WTC11 (cell line): ENCODE measurements around the gene PPP1CB. TPM values are rescaled to one million over a fixed set of nuclear protein-coding genes. Genes with fewer than 3 reads are reported as not detected.
A peak's percentile ranks its signal among the peaks of the same experiment; 100 is the strongest.
"Not testable (repeated sequence)": the region's sequence is repeated elsewhere in the genome, so short reads cannot be mapped to it uniquely, and the experiment has no call there.

ENCODE experiments used
- ATAC-seq: fragments of 200-7000 bp; cut with Tn5 transposase; 2 replicates; pipeline ENCODE4 v1.10.0; 2021; ENCODE audit warnings: mild to moderate bottlenecking, moderate library complexity
- CTCF ChIA-PET: fragments of 300-600 bp; sonication (Branson Sonifier 250); formaldehyde crosslinking; loops from one replicate; lab custom pipeline; 2021; ENCODE audit warnings: antibody characterized with exemption; lab: Charles Lee
- POLR2A ChIA-PET: fragments of 350-600 bp; sonication (Branson Sonifier 250); formaldehyde crosslinking; loops from one replicate; lab custom pipeline; 2021; ENCODE audit warnings: antibody characterized with exemption; lab: Charles Lee
- DNase-seq: peaks from one replicate; pipeline ENCODE4 v3.0.0; 2021; ENCODE audit warnings: low spot score
- H3K27ac Mint-ChIP-seq: 2 replicates; pipeline ENCODE4 v1.8.0; 2021; ENCODE audit warnings: mixed read lengths
- H3K27me3 Mint-ChIP-seq: 2 replicates; pipeline ENCODE4 v1.8.0; 2021; ENCODE audit warnings: low read depth, mild to moderate bottlenecking, moderate library complexity, mixed read lengths
- H3K36me3 Mint-ChIP-seq: 2 replicates; pipeline ENCODE4 v1.8.0; 2021; ENCODE audit warnings: mixed read lengths
- H3K4me1 Mint-ChIP-seq: 2 replicates; pipeline ENCODE4 v1.8.0; 2022; ENCODE audit warnings: mixed read lengths
- H3K4me3 Mint-ChIP-seq: 2 replicates; pipeline ENCODE4 v1.8.0; 2021; ENCODE audit warnings: mild to moderate bottlenecking, moderate library complexity, mixed read lengths
- H3K9me3 Mint-ChIP-seq: 2 replicates; pipeline ENCODE4 v1.8.0; 2021; ENCODE audit warnings: mixed read lengths
- IRF1 ChIP-seq: sonication (generic); formaldehyde crosslinking; IDR thresholded peaks from 2 replicates; pipeline ENCODE4 v1.8.0; 2023; ENCODE audit warnings: missing genetic modification reagents
- MXD4 ChIP-seq: fragments of 250-450 bp; sonication (Bioruptor Pico); IDR thresholded peaks from 2 replicates; pipeline ENCODE4 v1.8.0; 2021; ENCODE audit warnings: mild to moderate bottlenecking, moderate library complexity, borderline replicate concordance
- NR2C2 ChIP-seq: sonication (generic); formaldehyde crosslinking; IDR thresholded peaks from 2 replicates; pipeline ENCODE4 v1.8.0; 2022; ENCODE audit warnings: mild to moderate bottlenecking, missing genetic modification reagents
- NR3C1 ChIP-seq: sonication (generic); formaldehyde crosslinking; conservative IDR thresholded peaks from 2 replicates; pipeline ENCODE4 v1.8.1; 2023; ENCODE audit warnings: low read depth, mild to moderate bottlenecking, missing genetic modification reagents
- PRDM15 ChIP-seq: sonication (generic); formaldehyde crosslinking; IDR thresholded peaks from 2 replicates; pipeline ENCODE4 v1.8.0; 2022; ENCODE audit warnings: missing genetic modification reagents
- TCF7 ChIP-seq: sonication (generic); formaldehyde crosslinking; IDR thresholded peaks from 2 replicates; pipeline ENCODE4 v1.8.0; 2022; ENCODE audit warnings: mild to moderate bottlenecking, low read depth, missing genetic modification reagents, moderate library complexity
- ZBTB21 ChIP-seq: sonication (generic); formaldehyde crosslinking; IDR thresholded peaks from 2 replicates; pipeline ENCODE4 v1.8.1; 2023; ENCODE audit warnings: mild to moderate bottlenecking, missing genetic modification reagents, borderline replicate concordance
- ZNF121 ChIP-seq: sonication (generic); formaldehyde crosslinking; IDR thresholded peaks from 2 replicates; pipeline ENCODE4 v1.8.0; 2023; ENCODE audit warnings: missing genetic modification reagents
- ZNF219 ChIP-seq: sonication (generic); formaldehyde crosslinking; IDR thresholded peaks from 2 replicates; pipeline ENCODE4 v1.8.0; 2023; ENCODE audit warnings: missing genetic modification reagents, mild to moderate bottlenecking, borderline replicate concordance
- ZNF232 ChIP-seq: sonication (generic); formaldehyde crosslinking; IDR thresholded peaks from 2 replicates; pipeline ENCODE4 v1.8.0; 2022; ENCODE audit warnings: mild to moderate bottlenecking, missing genetic modification reagents
- ZNF317 ChIP-seq: sonication (generic); formaldehyde crosslinking; IDR thresholded peaks from 2 replicates; pipeline ENCODE4 v1.8.1; 2023; ENCODE audit warnings: low read depth, mild to moderate bottlenecking, moderate library complexity, missing genetic modification reagents, borderline replicate concordance
- ZNF396 ChIP-seq: fragments of 250-450 bp; sonication (Bioruptor Pico); IDR thresholded peaks from 2 replicates; pipeline ENCODE4 v1.8.0; 2021; ENCODE audit warnings: mild to moderate bottlenecking, moderate library complexity, borderline replicate concordance
- ZNF423 ChIP-seq: fragments of 250-450 bp; sonication (Bioruptor Pico); IDR thresholded peaks from 2 replicates; pipeline ENCODE4 v2.1.2; 2022; ENCODE audit warnings: mild to moderate bottlenecking, moderate library complexity
- ZNF671 ChIP-seq: fragments of 250-450 bp; sonication (Bioruptor Pico); IDR thresholded peaks from 2 replicates; pipeline ENCODE4 v1.8.0; 2021; ENCODE audit warnings: mild to moderate bottlenecking
- total RNA-seq: library from RNA; stranded (reverse); gene quantifications from 3 replicates; pipeline ENCODE4 v1.2.3, GENCODE V29; 2021
- TF ChIP-seq, protein P1 (sequence below): sonication (generic); formaldehyde crosslinking; IDR thresholded peaks from 2 replicates; pipeline ENCODE4 v1.8.0; 2022; ENCODE audit warnings: mild to moderate bottlenecking, missing genetic modification reagents
- TF ChIP-seq, protein P2 (sequence below): fragments of 250-450 bp; sonication (Bioruptor Pico); conservative IDR thresholded peaks from 2 replicates; pipeline ENCODE4 v1.9.0; 2021; ENCODE audit warnings: mild to moderate bottlenecking
- TF ChIP-seq, protein P3 (sequence below): fragments of 250-450 bp; sonication (Bioruptor Pico); IDR thresholded peaks from 2 replicates; pipeline ENCODE4 v1.9.0; 2021; ENCODE audit warnings: moderate library complexity, mild to moderate bottlenecking, inconsistent platforms, borderline replicate concordance

Gene PPP1CB
- total RNA-seq, 1 experiment from 2014 or later: 133 TPM

DNA sequence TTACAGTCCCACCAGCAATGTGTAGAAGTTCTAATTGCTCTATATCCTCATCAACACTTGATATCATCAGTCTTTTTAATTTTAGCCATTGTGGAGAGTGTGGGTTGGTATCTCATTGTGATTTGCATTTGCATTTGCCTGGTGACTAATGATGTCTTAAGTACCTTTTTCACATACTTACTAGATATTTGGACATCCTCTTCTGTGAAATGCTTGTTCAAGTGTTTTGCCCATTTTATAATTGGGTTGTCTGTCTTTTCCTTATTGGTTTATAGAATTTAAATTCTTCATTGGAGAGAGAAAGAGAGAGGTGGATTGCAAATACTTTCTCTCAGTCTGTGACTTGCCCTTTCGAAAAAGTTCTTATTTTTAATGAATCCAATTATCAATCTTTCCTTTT lies 14.0 kb upstream of the PPP1CB start:
- H3K36me3 Mint-ChIP-seq: peaks cover 20% of the 10 kb centered on the region
- ATAC-seq (no peak), DNase-seq (no peak)
- no peak overlapping the region for H3K4me3 Mint-ChIP-seq
- H3K27me3 Mint-ChIP-seq: peaks cover 3% of the 10 kb centered on the region; the same call in 1 of the 2 replicates
- POLR2A ChIA-PET: no interaction called here
- CTCF ChIA-PET: no interaction called here
- peaks cover 32% of the 10 kb centered on the region for H3K9me3 Mint-ChIP-seq
- H3K4me1 Mint-ChIP-seq: no peaks in the 10 kb centered on the region
- no peak for TF ChIP-seq ZNF423 (CRISPR knock-in tag)
- no peak for TF ChIP-seq IRF1
- no peak for TF ChIP-seq ZNF317 (CRISPR knock-in tag)
- no peak for TF ChIP-seq ZNF396 (CRISPR knock-in tag)
- TF ChIP-seq TCF7 (CRISPR knock-in tag): no peak
- TF ChIP-seq NR2C2 (CRISPR knock-in tag): no peak
- no peak for TF ChIP-seq ZNF671 (CRISPR knock-in tag)
- no peak overlapping the region for H3K27ac Mint-ChIP-seq

GRCh38 chr2:28742619-28743018 lies 9.0 kb upstream of the PPP1CB start:
- Mint-ChIP-seq H3K36me3 (peaks cover 12% of the 10 kb centered on the region), H3K9me3 (peaks cover 20% of the 10 kb centered on the region)
- ATAC-seq, CTCF ChIA-PET, DNase-seq, H3K4me1 Mint-ChIP-seq, POLR2A ChIA-PET, H3K27ac Mint-ChIP-seq, H3K27me3 Mint-ChIP-seq, H3K4me3 Mint-ChIP-seq: not testable (repeated sequence)

GRCh38 chr2:28745225-28745624 lies 6.4 kb upstream of the PPP1CB start:
- DNase-seq: no peak
- H3K9me3 Mint-ChIP-seq: peaks cover 5% of the 10 kb centered on the region
- 0 out of 2 replicates have a peak, but pooled peaks cover 3% of the 10 kb centered on the region for H3K4me1 Mint-ChIP-seq
- no peak overlapping the region for H3K27ac Mint-ChIP-seq
- peak; percentile 56 for TF ChIP-seq PRDM15
- no peak for TF ChIP-seq MXD4 (CRISPR knock-in tag)
- POLR2A ChIA-PET: no interaction called here
- ATAC-seq: no peak
- no peak overlapping the region for H3K4me3 Mint-ChIP-seq
- H3K27me3 Mint-ChIP-seq: no peaks in the 10 kb centered on the region; the same call in 1 of the 2 replicates
- CTCF ChIA-PET: interaction anchor here (1.1 kb wide), 1 partner anchor 151 kb away, joined by 4 read pairs; no protein-coding TSS in a partner anchor
- H3K36me3 Mint-ChIP-seq: no peaks in the 10 kb centered on the region

DNA sequence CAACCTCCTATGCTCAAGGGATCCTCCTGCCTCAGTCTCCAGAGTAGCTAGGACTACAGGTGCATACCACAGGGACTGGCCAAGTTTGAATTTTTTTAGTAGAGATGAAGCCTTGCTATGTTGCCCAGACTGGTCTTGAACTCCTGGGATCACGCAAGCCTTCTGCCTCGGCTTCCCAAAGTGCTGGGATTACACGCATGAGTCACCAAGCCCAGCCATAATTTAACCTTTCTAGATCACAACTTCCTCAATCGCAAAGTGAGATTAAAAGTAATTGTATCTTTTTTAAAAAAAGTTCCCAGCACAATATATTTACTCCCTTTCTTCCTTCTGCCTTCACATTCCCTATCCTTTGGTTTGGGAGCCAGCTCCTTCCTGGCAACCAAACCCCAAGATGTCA lies 5.8 kb upstream of the PPP1CB start:
- Mint-ChIP-seq H3K4me1 (peaks cover 9% of the 10 kb centered on the region; the same call in 1 of the 2 replicates), H3K27me3 (no peaks in the 10 kb centered on the region; the same call in 1 of the 2 replicates), H3K36me3 (no peaks in the 10 kb centered on the region), H3K27ac (no peak overlapping the region), H3K4me3 (no peak overlapping the region), H3K9me3 (peaks cover 4% of the 10 kb centered on the region)
- ATAC-seq: no peak
- ChIA-PET POLR2A (no interaction called here), CTCF (no interaction called here)
- no peak for DNase-seq
- TF ChIP-seq ZNF232 (CRISPR knock-in tag) (no peak), NR3C1 (CRISPR knock-in tag) (no peak), ZNF317 (CRISPR knock-in tag) (no peak), ZNF219 (CRISPR knock-in tag) (no peak), ZBTB21 (no peak), ZNF121 (CRISPR knock-in tag) (no peak)
- TF ChIP-seq, protein P1, sequence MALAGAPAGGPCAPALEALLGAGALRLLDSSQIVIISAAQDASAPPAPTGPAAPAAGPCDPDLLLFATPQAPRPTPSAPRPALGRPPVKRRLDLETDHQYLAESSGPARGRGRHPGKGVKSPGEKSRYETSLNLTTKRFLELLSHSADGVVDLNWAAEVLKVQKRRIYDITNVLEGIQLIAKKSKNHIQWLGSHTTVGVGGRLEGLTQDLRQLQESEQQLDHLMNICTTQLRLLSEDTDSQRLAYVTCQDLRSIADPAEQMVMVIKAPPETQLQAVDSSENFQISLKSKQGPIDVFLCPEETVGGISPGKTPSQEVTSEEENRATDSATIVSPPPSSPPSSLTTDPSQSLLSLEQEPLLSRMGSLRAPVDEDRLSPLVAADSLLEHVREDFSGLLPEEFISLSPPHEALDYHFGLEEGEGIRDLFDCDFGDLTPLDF (CRISPR knock-in tag): no peak
- TF ChIP-seq, protein P2, sequence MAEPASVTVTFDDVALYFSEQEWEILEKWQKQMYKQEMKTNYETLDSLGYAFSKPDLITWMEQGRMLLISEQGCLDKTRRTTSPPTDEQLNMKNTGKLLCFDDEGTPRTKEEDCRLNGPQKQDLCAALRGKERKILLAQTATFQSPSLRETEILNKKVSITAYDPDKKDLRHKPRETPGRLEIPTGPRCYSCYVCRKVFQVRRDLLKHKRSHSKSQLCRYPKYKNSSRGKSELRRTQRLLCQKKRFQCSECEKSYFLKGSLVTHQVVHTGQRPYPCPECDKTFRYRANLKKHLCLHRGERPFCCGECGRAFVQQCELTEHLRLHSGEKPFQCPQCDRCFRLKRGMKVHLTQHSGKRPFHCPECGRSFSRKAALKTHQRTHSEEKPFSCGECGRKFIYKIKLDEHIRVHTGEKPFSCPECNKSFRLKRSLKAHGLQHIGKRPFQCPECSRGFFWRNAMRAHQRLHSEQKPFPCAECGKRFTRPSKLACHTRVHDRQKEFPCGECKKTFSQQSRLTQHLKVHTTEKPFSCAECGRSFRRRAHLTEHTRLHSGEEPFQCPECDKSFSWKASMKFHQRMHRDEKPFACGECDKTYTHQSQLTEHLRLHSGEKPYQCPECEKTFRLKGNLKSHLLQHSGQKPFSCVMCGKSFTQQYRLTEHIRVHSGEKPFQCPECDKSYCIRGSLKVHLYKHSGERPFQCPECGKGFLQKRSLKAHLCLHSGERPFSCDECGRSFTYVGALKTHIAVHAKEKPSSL (CRISPR knock-in tag): no peak
- TF ChIP-seq, protein P3, sequence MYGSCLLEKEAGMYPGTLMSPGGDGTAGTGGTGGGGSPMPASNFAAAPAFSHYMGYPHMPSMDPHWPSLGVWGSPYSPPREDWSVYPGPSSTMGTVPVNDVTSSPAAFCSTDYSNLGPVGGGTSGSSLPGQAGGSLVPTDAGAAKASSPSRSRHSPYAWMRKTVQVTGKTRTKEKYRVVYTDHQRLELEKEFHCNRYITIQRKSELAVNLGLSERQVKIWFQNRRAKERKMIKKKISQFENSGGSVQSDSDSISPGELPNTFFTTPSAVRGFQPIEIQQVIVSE: no peak
